Fibroblast of skin of back (primary cell): ENCODE data around the gene AIMP1. TPM values are rescaled to one million over a fixed set of nuclear protein-coding genes. Genes with fewer than 3 reads are reported as not detected.

Experiments used
- DNase-seq: peaks from one replicate; pipeline ENCODE4 v3.0.0-alpha.2; 2013
- polyA plus RNA-seq, 2 experiments: library from polyadenylated mRNA; unstranded; fragments of 120-200 nt; gene quantifications; one replicate each; pipeline ENCODE4 v1.2.1, GENCODE V29; 2013; ENCODE audit not compliant: insufficient read length in 2 of 2

Gene AIMP1
- 47.7 TPM for polyA plus RNA-seq (2013, experiment 1 of 2; ENCODE audit: insufficient read length)
- polyA plus RNA-seq (2013, experiment 2 of 2; ENCODE audit: insufficient read length), result 48.6 TPM

GRCh38 chr4:106315968-106316772 is at the start of gene AIMP1, which contains the start of gene TBCK:
Gene AIMP1, plus strand, starts transcription at chr4:106316550. Its CDS starts 8,460 bp downstream, at chr4:106325010.
Gene TBCK, minus strand, starts transcription at chr4:106316209. Its CDS starts 7,249 bp downstream, at chr4:106308960.
- peak; percentile 91 for DNase-seq

GRCh38 chr4:106268786-106269185 is 47.6 kb upstream of the AIMP1 start:
- DNase-seq, result no peak

- DNase-seq, result no peak
Measured at GRCh38 chr4:106269711-106270110, 46.6 kb upstream of the AIMP1 start.

GRCh38 chr4:106270736-106271135 is 45.6 kb upstream of the AIMP1 start:
- DNase-seq, result no peak

- peak; percentile 70 for DNase-seq
Measured at GRCh38 chr4:106273831-106274230, 42.5 kb upstream of the AIMP1 start.

- DNase-seq, result peak; percentile 55
Measured at GRCh38 chr4:106277140-106277675, 39.1 kb upstream of the AIMP1 start.

- no peak for DNase-seq
Measured at GRCh38 chr4:106284227-106284626, 32.1 kb upstream of the AIMP1 start.

GRCh38 chr4:106286611-106287010 is 29.7 kb upstream of the AIMP1 start:
- no peak for DNase-seq

- DNase-seq, result peak; percentile 86
Measured at GRCh38 chr4:106287353-106287969, 28.9 kb upstream of the AIMP1 start.

- no peak for DNase-seq
Measured at GRCh38 chr4:106289737-106290136, 26.6 kb upstream of the AIMP1 start.

- DNase-seq, result no peak
Measured at GRCh38 chr4:106291678-106292077, 24.7 kb upstream of the AIMP1 start.

- DNase-seq, result no peak
Measured at GRCh38 chr4:106294062-106294461, 22.3 kb upstream of the AIMP1 start.

GRCh38 chr4:106297245-106298035 is 18.9 kb upstream of the AIMP1 start:
- no peak for DNase-seq

- no peak for DNase-seq
Measured at GRCh38 chr4:106299977-106300376, 16.4 kb upstream of the AIMP1 start.

GRCh38 chr4:106301393-106302061 is 14.8 kb upstream of the AIMP1 start:
- DNase-seq, result peak; percentile 40

- DNase-seq, result no peak
Measured at GRCh38 chr4:106302062-106302438, 14.3 kb upstream of the AIMP1 start.

GRCh38 chr4:106303548-106304281 is 12.6 kb upstream of the AIMP1 start:
- no peak for DNase-seq

- DNase-seq, result no peak
Measured at GRCh38 chr4:106304632-106305031, 11.7 kb upstream of the AIMP1 start.

GRCh38 chr4:106305435-106306055 is 10.8 kb upstream of the AIMP1 start:
- no peak for DNase-seq

GRCh38 chr4:106306561-106306960 is 9.8 kb upstream of the AIMP1 start:
- DNase-seq, result no peak

- peak; percentile 85 for DNase-seq
Measured at GRCh38 chr4:106312377-106312776, 4.0 kb upstream of the AIMP1 start.
